GM18951 (cell line): ENCODE results near the gene DAAM1.

Source experiments
- POLR2A ChIP-seq: IDR thresholded peaks from 4 replicates; pipeline ENCODE4 v1.6.1; 2011; ENCODE audit warnings: mild to moderate bottlenecking; ENCODE audit not compliant: insufficient read length, insufficient read depth; ENCODE audit errors: extremely low read depth
- in situ Hi-C: fragments of 300-500 bp; cut with MboI; formaldehyde crosslinking; loops from one replicate; pipeline ENCODE4 v1.12.0; 2022; ENCODE audit warnings: low sequenced_read_pairs, mixed read lengths, inconsistent platforms; ENCODE audit not compliant: unreplicated experiment

DAAM1 gene

DNA sequence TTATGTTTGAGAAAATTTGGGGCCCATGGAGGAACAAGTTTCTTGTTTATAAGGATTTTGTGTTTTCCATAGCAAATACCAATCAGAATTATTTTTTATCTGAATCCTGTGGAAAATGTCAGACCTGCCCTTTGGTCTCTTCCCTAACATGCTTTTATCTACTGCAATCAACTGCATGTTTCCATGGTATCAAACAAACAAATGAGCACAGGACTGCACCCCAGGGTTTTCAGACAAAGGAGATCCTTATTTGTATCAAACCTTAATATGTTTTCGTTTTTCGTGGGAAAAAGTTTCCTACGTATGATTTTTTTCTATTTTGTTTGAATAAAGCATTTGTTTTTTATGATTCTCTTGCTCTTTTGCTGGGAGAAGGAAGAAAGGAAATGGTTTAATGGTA, 185.6 kb downstream of the DAAM1 start:
- in situ Hi-C loops = no loop called here
- no peak for TF ChIP-seq POLR2A

DNA sequence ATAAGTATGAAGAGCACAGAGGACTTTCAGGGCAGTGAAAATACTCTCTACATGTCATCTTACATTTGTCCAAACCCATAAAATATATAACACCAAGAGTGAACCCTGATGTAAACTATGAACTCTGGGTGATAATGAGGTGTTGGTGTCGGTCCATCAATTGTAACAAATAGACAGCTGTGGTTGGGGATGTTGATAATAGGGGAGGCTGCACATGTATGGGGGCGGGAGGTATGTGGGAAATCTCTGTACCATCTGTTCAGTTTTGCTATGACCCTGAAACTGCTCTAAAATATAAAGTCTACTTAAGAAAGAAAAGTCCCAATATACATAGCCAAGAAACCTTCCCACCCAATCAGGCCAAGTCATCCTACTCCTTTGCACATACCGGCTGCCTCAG, 188.2 kb downstream of the DAAM1 start:
- TF ChIP-seq POLR2A = no peak
- in situ Hi-C loops = no loop called here

DNA sequence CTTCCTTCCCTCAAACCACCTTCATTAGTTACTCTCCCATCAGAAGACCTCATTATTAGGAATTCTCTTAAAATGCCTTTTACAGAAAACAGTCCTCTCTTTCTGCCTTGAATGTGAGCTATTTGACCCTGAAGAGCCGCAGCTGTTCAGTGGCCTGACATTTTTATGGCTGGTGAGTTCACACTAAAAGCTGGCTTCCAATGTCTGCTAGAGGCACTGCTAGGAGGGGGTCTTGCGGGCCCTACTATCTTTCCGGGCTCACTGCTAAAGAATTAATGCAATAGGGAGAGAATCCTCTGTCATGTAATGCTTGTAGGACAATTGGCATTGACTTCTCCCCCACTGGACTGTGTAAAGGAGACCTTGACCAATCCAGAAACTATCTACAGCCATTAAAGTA, 189.0 kb downstream of the DAAM1 start:
- no peak for TF ChIP-seq POLR2A
- in situ Hi-C loops = no loop called here

DNA sequence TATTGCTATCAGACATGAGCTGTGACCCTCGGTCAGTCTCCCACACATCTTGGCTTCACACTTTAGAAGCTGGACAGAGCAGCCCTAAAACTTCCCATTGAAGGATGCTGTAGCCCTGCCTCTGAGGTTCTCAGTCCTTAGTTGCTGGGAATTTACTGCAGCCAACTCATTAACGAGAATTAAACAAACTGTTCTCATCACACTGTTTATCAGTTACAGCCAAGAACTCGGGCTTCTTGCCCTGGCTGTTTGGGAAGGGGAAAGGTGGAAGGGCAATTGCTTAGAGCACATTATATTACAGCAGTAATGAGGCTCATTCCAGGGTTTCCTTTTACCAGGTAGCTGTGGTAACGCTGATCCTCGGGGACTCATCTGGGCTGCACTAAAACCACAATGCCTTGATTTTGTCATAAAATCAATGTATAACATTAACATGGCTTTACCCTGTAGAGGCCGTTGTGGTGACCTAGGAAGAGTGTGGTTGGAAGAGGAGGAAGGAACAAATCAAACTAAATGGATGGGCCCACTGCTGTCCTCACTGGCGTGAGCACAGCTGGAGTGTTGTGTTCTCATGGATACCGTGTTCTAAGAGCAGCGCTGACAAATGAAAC, 189.6 kb downstream of the DAAM1 start:
- in situ Hi-C loops = no loop called here
- no peak for TF ChIP-seq POLR2A

DNA sequence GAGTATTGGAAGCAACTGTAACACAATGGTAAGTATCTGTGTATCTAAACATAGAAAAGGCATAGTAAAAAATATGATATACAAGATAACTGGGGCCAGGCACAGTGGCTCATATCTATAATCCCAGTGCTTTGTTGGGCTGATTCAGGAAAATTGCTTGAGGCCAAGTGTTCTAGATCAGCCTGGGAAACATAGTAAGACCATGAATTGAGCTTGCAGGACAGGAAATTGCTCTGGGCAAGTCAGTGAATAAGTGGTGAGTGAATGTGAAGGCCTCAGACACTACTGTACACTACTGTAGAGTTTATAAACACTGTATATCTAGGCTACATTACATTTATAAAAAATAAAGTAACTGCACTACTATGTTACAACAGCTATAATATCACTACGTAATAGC, 201.5 kb downstream of the DAAM1 start:
- TF ChIP-seq POLR2A = no peak
- in situ Hi-C loops = no loop called here

DNA sequence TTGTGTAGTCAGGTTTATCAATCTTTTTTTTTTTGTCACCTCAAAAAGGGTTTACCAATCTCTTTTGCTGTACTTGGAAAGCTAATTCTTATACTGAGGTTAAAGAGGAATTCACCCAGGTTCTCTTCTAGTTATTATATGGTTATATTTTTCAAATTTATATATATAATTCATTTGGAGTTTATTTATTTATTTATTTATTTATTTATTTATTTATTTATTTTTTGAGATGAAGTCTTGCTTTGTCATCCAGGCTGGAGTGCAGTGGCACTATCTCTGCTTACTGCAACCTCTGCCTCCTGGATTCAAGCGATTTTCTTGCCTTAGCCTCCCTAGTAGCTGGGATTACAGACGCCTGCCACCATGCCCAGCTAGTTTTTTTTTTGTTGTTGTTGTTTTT, 202.9 kb downstream of the DAAM1 start:
- no peak for TF ChIP-seq POLR2A
- in situ Hi-C loops = no loop called here

DNA sequence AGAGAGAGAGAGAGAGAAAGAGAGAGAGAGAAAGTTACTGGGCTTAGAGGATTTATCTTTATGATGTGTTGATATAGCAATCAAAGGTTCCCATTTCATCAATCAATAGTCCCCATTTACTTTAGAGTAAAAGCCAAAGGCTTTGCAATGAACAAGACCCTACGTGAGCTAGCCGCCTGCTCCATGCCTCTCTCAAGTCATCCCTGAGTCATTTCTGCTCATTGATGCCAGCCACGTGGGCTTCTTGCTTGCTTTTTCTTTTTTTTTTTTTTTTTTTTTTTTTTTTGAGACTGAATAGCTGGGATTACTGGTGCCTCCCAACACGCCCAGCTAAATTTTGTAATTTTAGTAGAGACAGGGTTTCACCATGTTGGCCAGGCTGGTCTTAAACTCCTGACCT, 205.8 kb downstream of the DAAM1 start:
- in situ Hi-C loops = no loop called here

DNA sequence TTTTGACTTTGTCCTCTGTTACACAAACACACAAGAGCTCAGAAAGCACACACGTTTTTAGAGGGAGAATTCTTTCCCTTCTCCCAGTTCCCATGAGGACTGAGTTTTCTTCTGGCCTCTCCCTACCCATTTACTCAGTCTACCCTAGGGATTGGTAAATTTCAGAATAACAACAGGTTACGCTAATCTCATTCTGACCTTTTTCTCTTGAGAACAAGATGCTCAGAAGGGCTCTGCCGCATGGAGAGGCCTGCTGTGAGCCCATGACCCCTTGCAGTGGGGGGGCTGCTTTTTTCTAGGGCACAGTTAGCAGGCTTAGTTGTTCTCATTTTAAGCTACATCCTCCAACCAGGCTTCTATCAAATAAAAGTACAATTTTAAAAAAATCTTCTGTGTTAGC, 207.2 kb downstream of the DAAM1 start:
- TF ChIP-seq POLR2A = no peak
- in situ Hi-C loops = no loop called here

More for the DNA sequence above, 205.8 kb downstream of the DAAM1 start:
- TF ChIP-seq POLR2A = no peak

DNA sequence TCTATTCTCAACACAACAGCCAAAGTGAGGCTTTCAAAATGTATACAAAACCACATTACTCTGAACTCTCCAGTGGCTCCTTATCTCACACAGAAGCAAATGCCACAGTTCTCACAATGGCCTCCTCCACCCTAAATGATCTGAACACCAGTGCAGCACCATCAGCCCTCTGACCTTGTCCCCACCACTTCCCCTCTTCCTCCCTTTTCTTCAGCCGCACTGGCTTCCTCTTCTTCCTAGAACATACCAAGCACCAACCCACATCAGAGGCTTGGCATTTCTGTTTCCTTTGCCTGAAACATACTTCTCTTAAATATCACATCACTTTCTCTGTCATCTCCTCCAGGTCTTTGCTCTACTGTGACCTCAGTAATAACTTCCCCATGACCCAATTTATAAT, 210.4 kb downstream of the DAAM1 start:
- TF ChIP-seq POLR2A = no peak
- in situ Hi-C loops = no loop called here

DNA sequence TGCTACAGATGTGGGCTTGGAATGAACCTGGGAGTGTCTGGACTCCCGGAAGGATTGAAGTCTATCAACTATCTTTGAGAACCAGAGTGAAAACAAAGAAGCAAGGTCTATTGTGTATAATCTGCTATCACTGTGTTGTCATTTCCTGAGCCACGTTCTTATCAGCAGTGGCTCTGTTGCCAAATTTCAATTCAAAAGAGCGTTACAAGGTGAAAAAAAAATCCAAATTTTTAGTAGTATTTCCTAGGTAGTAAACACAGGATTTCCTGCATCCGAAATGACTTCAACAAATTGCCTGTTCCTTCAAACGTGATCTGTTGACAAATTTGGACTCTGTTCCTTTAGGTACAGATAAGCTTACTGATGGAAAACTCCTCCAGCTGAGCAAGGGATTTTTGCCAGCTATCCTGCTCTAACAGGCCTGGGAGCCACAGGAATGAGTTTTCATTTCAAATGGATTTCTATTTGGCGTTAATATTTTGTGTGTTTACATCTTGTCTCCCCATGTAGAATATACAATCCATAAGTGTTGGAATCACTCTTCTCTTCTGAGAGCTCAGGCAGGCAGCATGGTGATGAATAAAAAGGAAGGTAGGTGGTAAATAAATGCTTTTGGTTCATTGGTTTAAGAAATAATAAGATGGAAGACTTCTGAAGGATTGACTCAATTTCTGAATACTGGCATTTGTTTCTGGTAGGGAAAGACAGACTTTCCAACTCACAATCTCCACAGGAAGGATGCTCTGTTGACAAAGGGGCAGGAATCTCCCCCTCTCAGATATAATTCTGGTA, 218.2 kb downstream of the DAAM1 start:
- in situ Hi-C loops = no loop called here
- TF ChIP-seq POLR2A = no peak

DNA sequence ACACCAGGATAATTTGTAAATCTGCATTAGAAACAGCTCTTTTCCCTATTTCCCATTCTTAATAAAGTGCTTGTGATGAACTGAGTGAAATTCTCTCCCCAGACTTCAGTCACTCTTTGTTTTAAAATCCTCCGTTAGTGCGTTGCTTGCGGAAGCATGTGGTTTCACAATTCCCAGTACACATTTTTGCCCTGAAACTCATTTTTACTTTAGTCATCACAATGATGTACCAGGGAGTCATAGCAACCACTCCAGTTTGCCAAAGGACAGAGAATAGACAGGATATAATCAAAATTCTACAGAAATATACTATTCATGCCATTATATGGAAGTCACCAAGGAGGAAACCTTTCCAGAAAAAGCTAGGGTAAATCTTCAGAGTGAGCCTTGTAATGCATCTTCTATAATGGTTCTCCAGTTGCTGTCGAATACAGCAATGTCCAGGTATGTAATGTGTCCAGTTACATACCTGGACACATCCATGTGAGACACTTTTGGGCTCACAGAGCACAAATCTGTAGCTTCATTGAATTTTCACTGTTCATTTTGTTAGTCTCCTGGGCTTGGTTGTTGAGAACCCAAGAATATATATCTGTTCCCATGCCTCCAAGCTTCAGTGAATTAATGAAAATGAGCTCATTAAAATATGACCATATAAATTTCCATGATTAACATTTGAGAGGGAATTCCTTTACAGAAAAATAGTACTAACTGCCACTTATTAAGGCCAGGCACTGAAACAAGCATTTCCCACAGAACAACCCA, 219.0 kb downstream of the DAAM1 start:
- in situ Hi-C loops = no loop called here
- TF ChIP-seq POLR2A = no peak

DNA sequence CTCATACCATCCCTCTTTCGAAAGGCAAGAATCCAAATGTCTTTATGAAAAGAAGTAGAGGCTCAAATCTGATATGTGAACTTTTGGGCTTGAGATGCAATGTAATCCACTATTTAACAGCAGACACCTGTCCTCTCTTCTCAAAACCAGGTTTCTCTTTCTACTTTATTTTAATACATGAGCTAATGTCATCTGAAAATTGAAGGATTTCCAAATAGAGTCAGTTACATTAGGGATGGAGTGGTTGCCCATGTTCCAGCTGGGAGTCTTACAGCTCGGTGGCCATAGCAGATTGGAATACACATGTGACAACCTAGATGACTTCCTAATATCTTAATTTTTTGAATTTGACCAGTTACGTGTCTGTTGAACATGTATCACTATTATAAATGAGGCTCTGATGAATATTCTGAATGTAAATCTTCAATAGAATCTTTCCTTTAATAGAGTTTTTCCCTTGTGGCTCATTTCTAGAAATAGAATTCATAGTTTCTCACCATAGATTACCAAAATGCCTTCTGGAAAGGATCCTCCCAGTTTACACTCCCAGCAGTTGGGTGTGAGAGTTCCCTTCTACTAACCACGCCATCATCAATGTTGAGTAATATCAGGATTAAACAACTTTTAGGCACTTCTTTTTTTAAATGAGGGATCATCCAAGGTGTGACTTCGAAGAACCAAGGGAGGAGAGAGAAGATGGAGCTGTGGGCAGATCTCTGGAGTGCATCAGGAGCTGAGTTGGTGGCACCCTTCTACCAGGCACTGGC, 227.6 kb downstream of the DAAM1 start:
- no peak for TF ChIP-seq POLR2A
- in situ Hi-C loops = no loop called here

DNA sequence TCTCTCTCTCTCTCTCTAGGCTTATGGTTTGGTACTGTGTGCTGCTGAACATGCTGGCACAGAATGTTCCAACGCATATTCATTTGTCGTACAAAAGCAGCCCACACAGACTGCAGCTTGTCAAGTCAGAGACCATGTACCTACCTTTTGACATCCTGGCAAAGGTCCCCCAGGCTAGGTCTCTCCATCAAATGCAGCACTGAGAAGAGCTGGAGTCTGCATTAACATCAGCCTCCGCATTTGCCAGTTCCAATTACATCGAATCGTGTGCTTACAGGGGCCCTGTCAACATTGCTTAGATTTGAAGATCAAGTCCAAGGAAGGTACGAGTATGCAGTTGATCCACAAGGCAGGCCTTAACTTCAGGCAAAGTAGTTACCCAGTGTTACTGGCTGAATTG, 228.8 kb downstream of the DAAM1 start:
- in situ Hi-C loops = no loop called here
- no peak for TF ChIP-seq POLR2A
